ENCODE measurements around the gene EPS8L1.

DNA sequence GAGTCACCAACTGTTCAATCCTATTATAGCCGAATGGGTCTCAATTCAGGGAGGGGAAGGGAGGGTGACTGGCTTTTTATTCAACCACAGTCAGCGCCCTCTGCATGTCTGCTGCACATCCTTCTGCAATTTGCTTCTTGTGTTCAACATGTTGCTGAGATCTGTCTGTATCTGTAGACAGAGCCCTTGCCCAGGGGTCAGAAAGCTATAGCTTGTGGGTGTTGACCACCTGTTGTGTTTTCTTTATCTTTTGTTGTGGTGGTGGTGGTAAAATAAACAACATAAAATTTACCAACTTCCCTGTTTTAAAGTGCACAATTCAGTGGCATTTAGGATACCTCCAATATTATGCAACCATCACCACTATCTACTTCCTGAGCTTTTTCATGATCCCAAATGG is 29.6 kb downstream of the EPS8L1 start:
- TF ChIP-seq, protein P1, sequence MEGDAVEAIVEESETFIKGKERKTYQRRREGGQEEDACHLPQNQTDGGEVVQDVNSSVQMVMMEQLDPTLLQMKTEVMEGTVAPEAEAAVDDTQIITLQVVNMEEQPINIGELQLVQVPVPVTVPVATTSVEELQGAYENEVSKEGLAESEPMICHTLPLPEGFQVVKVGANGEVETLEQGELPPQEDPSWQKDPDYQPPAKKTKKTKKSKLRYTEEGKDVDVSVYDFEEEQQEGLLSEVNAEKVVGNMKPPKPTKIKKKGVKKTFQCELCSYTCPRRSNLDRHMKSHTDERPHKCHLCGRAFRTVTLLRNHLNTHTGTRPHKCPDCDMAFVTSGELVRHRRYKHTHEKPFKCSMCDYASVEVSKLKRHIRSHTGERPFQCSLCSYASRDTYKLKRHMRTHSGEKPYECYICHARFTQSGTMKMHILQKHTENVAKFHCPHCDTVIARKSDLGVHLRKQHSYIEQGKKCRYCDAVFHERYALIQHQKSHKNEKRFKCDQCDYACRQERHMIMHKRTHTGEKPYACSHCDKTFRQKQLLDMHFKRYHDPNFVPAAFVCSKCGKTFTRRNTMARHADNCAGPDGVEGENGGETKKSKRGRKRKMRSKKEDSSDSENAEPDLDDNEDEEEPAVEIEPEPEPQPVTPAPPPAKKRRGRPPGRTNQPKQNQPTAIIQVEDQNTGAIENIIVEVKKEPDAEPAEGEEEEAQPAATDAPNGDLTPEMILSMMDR (IDR thresholded peaks at IDR 0.05) = no peak
- TF ChIP-seq POLR2A (IDR thresholded peaks at IDR 0.05) = no peak

Measured in thyroid gland (tissue), 4 donors.